K562 (cell line): ENCODE data around the gene CUTA. TPM values are rescaled to one million over a fixed set of nuclear protein-coding genes. Genes with fewer than 3 reads are reported as not detected.
A peak's percentile ranks its signal among the peaks of the same experiment; 100 is the strongest.

Source experiments
- ATF3 ChIP-seq, 2 experiments: fragments of 450-650 bp in 1 of 2; sonication (generic) in 1 of 2; formaldehyde crosslinking in 1 of 2; IDR thresholded peaks in 1 of 2; conservative IDR thresholded peaks in 1 of 2; 2 replicates each; pipeline versions ENCODE4 v1.6.1 to v1.8.1; 2016 to 2023; ENCODE audit warnings: mild to moderate bottlenecking in 2 of 2, moderate library complexity in 2 of 2, inconsistent platforms in 1 of 2, missing genetic modification reagents in 1 of 2
- CBFA2T3 ChIP-seq: fragments of 450-650 bp; IDR thresholded peaks from 2 replicates; pipeline ENCODE4 v1.6.1; 2017
- CBFB ChIP-seq: sonication (generic); formaldehyde crosslinking; IDR thresholded peaks from 2 replicates; pipeline ENCODE4 v1.4.0; 2020; ENCODE audit warnings: mild to moderate bottlenecking, missing genetic modification reagents
- CHD4 ChIP-seq: fragments of 200-600 bp; sonication (generic); IDR thresholded peaks from 3 replicates; pipeline ENCODE4 v1.6.1; 2012; ENCODE audit warnings: low read depth, mild to moderate bottlenecking, mixed read lengths, low read length, inconsistent platforms; ENCODE audit not compliant: insufficient read depth, insufficient replicate concordance, poor library complexity, severe bottlenecking
- E2F6 ChIP-seq, 2 experiments: IDR thresholded peaks; 2 replicates each; pipeline ENCODE4 v1.6.1; 2011; ENCODE audit warnings: borderline replicate concordance in 1 of 2, control low read depth in 1 of 2, low read depth in 1 of 2, low read length in 1 of 2, mild to moderate bottlenecking in 1 of 2, mixed read lengths in 1 of 2, moderate library complexity in 1 of 2; ENCODE audit not compliant: insufficient read depth in 1 of 2, insufficient read length in 1 of 2, poor library complexity in 1 of 2, severe bottlenecking in 1 of 2; ENCODE audit errors: extremely low read depth in 1 of 2
- ILF3 ChIP-seq: fragments of 450-650 bp; IDR thresholded peaks from 2 replicates; pipeline ENCODE4 v1.6.1; 2018; ENCODE audit warnings: antibody characterized with exemption, mild to moderate bottlenecking, moderate library complexity, borderline replicate concordance
- KLF1 ChIP-seq: fragments of 450-650 bp; IDR thresholded peaks from 2 replicates; pipeline ENCODE4 v1.6.1; 2016; ENCODE audit warnings: missing genetic modification characterization, missing compliant biosample characterization
- MLLT1 ChIP-seq, 2 experiments: fragments of 450-650 bp; IDR thresholded peaks; 2 replicates each; pipeline ENCODE4 v1.6.1; 2016
- NCOA1 ChIP-seq: fragments of 450-650 bp; IDR thresholded peaks from 2 replicates; pipeline ENCODE4 v1.6.1; 2016; ENCODE audit warnings: low read depth
- NR2C1 ChIP-seq, 2 experiments: fragments of 450-650 bp; IDR thresholded peaks; 2 replicates each; pipeline ENCODE4 v1.6.1; 2017; ENCODE audit warnings: mild to moderate bottlenecking in 2 of 2, antibody characterized with exemption in 1 of 2, inconsistent platforms in 1 of 2, missing compliant biosample characterization in 1 of 2, missing genetic modification characterization in 1 of 2
- POLR2A ChIP-seq: fragments of 450-650 bp; conservative IDR thresholded peaks from 2 replicates; pipeline ENCODE4 v1.6.1; 2016
- SMARCE1 ChIP-seq: fragments of 450-650 bp; IDR thresholded peaks from 2 replicates; pipeline ENCODE4 v1.7.1; 2016; ENCODE audit warnings: mild to moderate bottlenecking
- UBTF ChIP-seq, 2 experiments: IDR thresholded peaks; 2 replicates each; pipeline ENCODE4 v1.6.1; 2012; ENCODE audit warnings: improper control_type of control experiment in 2 of 2, low read depth in 2 of 2, low read length in 2 of 2, borderline replicate concordance in 1 of 2
- ZKSCAN1 ChIP-seq: fragments of 150-350 bp; IDR thresholded peaks from 2 replicates; pipeline ENCODE4 v1.6.1; 2016; ENCODE audit warnings: low read depth, low read length
- polyA plus RNA-seq, 8 experiments: library from polyadenylated mRNA; depleted of rRNA in 4 of 8; stranded (reverse) in 5 of 8; unstranded in 3 of 8; fragments of >200 nt; fragmentation: Nextera tagmentation in 2 of 8; fragmentation: Illumina TruSeq in 1 of 8; extraction: Ambion mirVana in 2 of 8; extraction: Trizol in 1 of 8; gene quantifications; 2 replicates each; pipeline versions ENCODE4 v1.2.1 to v1.2.3, GENCODE V29; 2011 to 2014; ENCODE audit warnings: inconsistent platforms in 1 of 8, missing spikeins in 1 of 8
- total RNA-seq, 7 experiments: library from RNA; depleted of rRNA in 6 of 7; stranded (reverse); fragments of >200 nt in 6 of 7; fragmentation: Illumina TruSeq in 2 of 7; extraction: Trizol in 2 of 7; gene quantifications; 2 replicates each; pipeline versions ENCODE4 v1.2.1 to v1.2.3, GENCODE V29; 2011 to 2021; ENCODE audit warnings: low replicate concordance in 1 of 7

CUTA gene
- total and polyA plus RNA-seq, 9 of the 15 experiments (the other 6 are each of a cell fraction or from before 2014, with no cell fraction given), result 166 to 682 (median 310) TPM

GRCh38 chr6:33424855-33425667 is 7.2 kb upstream of the CUTA start (continued):
- TF ChIP-seq NR2C1 (IDR thresholded peaks at IDR 0.05) (no peak; the same call in none of the 2 replicates), NR2C1 (tag; IDR thresholded peaks at IDR 0.05) (no peak), CHD4 (peak; percentile 7), UBTF (IDR thresholded peaks at IDR 0.05; ENCODE audit: borderline replicate concordance in 1 of 2, low read depth in 2 of 2, low read length in 2 of 2) (peak; percentile 39 to 65; a peak in 1 of 4 replicates), ZKSCAN1 (no peak), E2F6 (IDR thresholded peaks at IDR 0.05; ENCODE audit: borderline replicate concordance in 1 of 2, extremely low read depth in 1 of 2, insufficient read depth in 1 of 2, insufficient read length in 1 of 2, low read depth in 1 of 2, low read length in 1 of 2, poor library complexity in 1 of 2, severe bottlenecking in 1 of 2) (no peak), SMARCE1 (peak; percentile 86), CBFA2T3 (peak; percentile 90), CBFB (CRISPR knock-in tag) (peak; percentile 33; the same call in 1 of the 2 replicates), KLF1 (tag) (0 out of 2 replicates have a peak, but pooled peaks have one; percentile 25), MLLT1 (IDR thresholded peaks at IDR 0.05) (peak in 1 of 2 experiments; percentile 81; a peak in 2 of 4 replicates), ATF3 (IDR thresholded peaks at IDR 0.05) (0 out of 2 replicates have a peak, but pooled peaks have one; percentile 38), ATF3 (CRISPR knock-in tag; conservative IDR thresholded peaks at IDR 0.05) (no peak), NCOA1 (peak; percentile 64; the same call in 1 of the 2 replicates), POLR2A (peak; percentile 93), ILF3 (no peak)
